ENCODE measurements around the gene FAM3A.

FAM3A gene

GRCh38 chrX:154481911-154482601, 34.0 kb downstream of the FAM3A start:
- Histone ChIP-seq H3K4me3 (ENCODE audit: low read depth in 1 of 2, low read length in 1 of 2) (no peak overlapping the region), H3K4me1 (ENCODE audit: control insufficient read depth in 1 of 2, insufficient read depth in 1 of 2, low read depth in 1 of 2, low read length in 1 of 2) (peaks cover 27 to 34% of the 10 kb centered on the region in 2 experiments), H3K9me3 (no peaks in the 10 kb centered on the region), H3K27me3 (no peaks in the 10 kb centered on the region), H3K36me3 (no peaks in the 10 kb centered on the region), H3K27ac (no peak overlapping the region)
- TF ChIP-seq CTCF (IDR thresholded peaks at IDR 0.05) = no peak

GRCh38 chrX:154481195-154481594, 34.8 kb downstream of the FAM3A start:
- Histone ChIP-seq H3K4me1 (ENCODE audit: control insufficient read depth in 1 of 2, insufficient read depth in 1 of 2, low read depth in 1 of 2, low read length in 1 of 2) (peaks cover 24 to 30% of the 10 kb centered on the region in 2 experiments), H3K27me3 (no peaks in the 10 kb centered on the region), H3K27ac (no peak overlapping the region), H3K4me3 (ENCODE audit: low read depth in 1 of 2, low read length in 1 of 2) (no peak overlapping the region), H3K9me3 (no peaks in the 10 kb centered on the region), H3K36me3 (no peaks in the 10 kb centered on the region)
- no peak for TF ChIP-seq CTCF (IDR thresholded peaks at IDR 0.05)

- TF ChIP-seq CTCF (IDR thresholded peaks at IDR 0.05) = peak; percentile 24
- H3K36me3 ChIP-seq = no peaks in the 10 kb centered on the region
- H3K9me3 ChIP-seq = no peaks in the 10 kb centered on the region
- no peaks in the 10 kb centered on the region for H3K27me3 ChIP-seq
- H3K27ac ChIP-seq = peak within 1 kb of the TSS; percentile 78
- peak within 1 kb of the TSS; percentile 61 to 69 for H3K4me3 ChIP-seq (ENCODE audit: low read depth in 1 of 2, low read length in 1 of 2)
- peaks cover 5 to 14% of the 10 kb centered on the region in 2 experiments for H3K4me1 ChIP-seq (ENCODE audit: control insufficient read depth in 1 of 2, insufficient read depth in 1 of 2, low read depth in 1 of 2, low read length in 1 of 2)
Observed at GRCh38 chrX:154478728-154479622, 37.1 kb downstream of the FAM3A start, which contains the start of gene LAGE3. Gene LAGE3, minus strand, starts transcription at chrX:154479281. Its CDS starts 366 bp downstream, at chrX:154478915.

GRCh38 chrX:154477891-154478477, 38.0 kb downstream of the FAM3A start:
- peak overlapping the region; percentile 61 to 69 for H3K4me3 ChIP-seq (ENCODE audit: low read depth in 1 of 2, low read length in 1 of 2)
- H3K4me1 ChIP-seq (ENCODE audit: control insufficient read depth in 1 of 2, insufficient read depth in 1 of 2, low read depth in 1 of 2, low read length in 1 of 2) = peaks cover 5 to 14% of the 10 kb centered on the region in 2 experiments
- TF ChIP-seq CTCF (IDR thresholded peaks at IDR 0.05) = no peak
- H3K36me3 ChIP-seq = no peaks in the 10 kb centered on the region
- no peaks in the 10 kb centered on the region for H3K9me3 ChIP-seq
- H3K27me3 ChIP-seq = no peaks in the 10 kb centered on the region
- H3K27ac ChIP-seq = peak overlapping the region; percentile 78

GRCh38 chrX:154476821-154477220, 39.2 kb downstream of the FAM3A start:
- Histone ChIP-seq H3K27ac (no peak overlapping the region), H3K36me3 (no peaks in the 10 kb centered on the region), H3K4me3 (ENCODE audit: low read depth in 1 of 2, low read length in 1 of 2) (no peak overlapping the region), H3K4me1 (ENCODE audit: control insufficient read depth in 1 of 2, insufficient read depth in 1 of 2, low read depth in 1 of 2, low read length in 1 of 2) (peaks cover 5 to 14% of the 10 kb centered on the region in 2 experiments), H3K9me3 (no peaks in the 10 kb centered on the region), H3K27me3 (no peaks in the 10 kb centered on the region)
- TF ChIP-seq CTCF (IDR thresholded peaks at IDR 0.05) = no peak
